ENCODE results near the gene USH2A.

GRCh38 chr1:215607412-215607811 is 815.8 kb downstream of the USH2A start:
- TF ChIP-seq CTCF (IDR thresholded peaks at IDR 0.05) (no peak), POLR2A (IDR thresholded peaks at IDR 0.05) (no peak), EP300 (IDR thresholded peaks at IDR 0.05; ENCODE audit: low read depth) (no peak), POLR2AphosphoS5 (IDR thresholded peaks at IDR 0.05) (no peak)

Data from transverse colon (tissue), 4 donors.